ENCODE results near the gene ABCC1.

- TF ChIP-seq CTCF (conservative IDR thresholded peaks at IDR 0.05) = no peak
- TF ChIP-seq EZH2 (IDR thresholded peaks at IDR 0.05; ENCODE audit: low read depth) = no peak
Observed at GRCh38 chr16:15980329-15980728, 30.9 kb downstream of the ABCC1 start.
